Aorta (tissue), 5 donors: ENCODE data around the gene TBC1D30. TPM values are rescaled to one million over a fixed set of nuclear protein-coding genes. Genes with fewer than 3 reads are reported as not detected.

Experiments
- ATAC-seq: fragments of 200-7000 bp; cut with Tn5 transposase; one replicate; pipeline ENCODE4 v1.9.1; 2022; ENCODE audit warnings: moderate library complexity; ENCODE audit not compliant: low FRiP score
- DNase-seq, 2 donors: peaks; one replicate each; pipeline ENCODE4 v3.0.0-alpha.2; 2020
- H3K27ac ChIP-seq, 2 donors: one replicate each; pipeline ENCODE4 v1.5.1; 2013; ENCODE audit warnings: low read length in 2 of 2, mild to moderate bottlenecking in 2 of 2, moderate library complexity in 2 of 2, control low read depth in 1 of 2, inconsistent platforms in 1 of 2, low read depth in 1 of 2
- H3K27me3 ChIP-seq, 2 donors: one replicate each; pipeline ENCODE4 v1.6.1; 2013; ENCODE audit warnings: control low read depth in 1 of 2, low read length in 1 of 2, mild to moderate bottlenecking in 1 of 2, moderate library complexity in 1 of 2; ENCODE audit not compliant: insufficient read depth in 2 of 2, control insufficient read depth in 1 of 2
- H3K36me3 ChIP-seq, 2 donors: one replicate each; pipeline ENCODE4 v1.6.1; 2013; ENCODE audit warnings: control low read depth in 1 of 2, low read length in 1 of 2, mild to moderate bottlenecking in 1 of 2; ENCODE audit not compliant: insufficient read depth in 2 of 2, control insufficient read depth in 1 of 2
- H3K4me1 ChIP-seq, 2 donors: one replicate each; pipeline ENCODE4 v1.6.1; 2013; ENCODE audit warnings: low read length in 2 of 2, control low read depth in 1 of 2, mild to moderate bottlenecking in 1 of 2, moderate library complexity in 1 of 2; ENCODE audit not compliant: insufficient read depth in 2 of 2, control insufficient read depth in 1 of 2
- H3K4me3 ChIP-seq, 2 donors: one replicate each; pipeline ENCODE4 v1.5.1; 2013; ENCODE audit warnings: low read length in 2 of 2, control low read depth in 1 of 2, mild to moderate bottlenecking in 1 of 2
- H3K9me3 ChIP-seq: one replicate; pipeline ENCODE4 v1.6.1; 2013; ENCODE audit warnings: mild to moderate bottlenecking, low read length; ENCODE audit not compliant: control insufficient read depth
- WGBS, 2 donors: extraction: QIAGEN DNeasy Blood & Tissue Kit; methylation state at CpG; one replicate each; pipeline ENCODE4 v1.1.7; 2013; 5-methylcytosine and 5-hydroxymethylcytosine counted together
- intact Hi-C, 2 donors: fragments of 100-400 bp; cut with DNase I; formaldehyde crosslinking; loops; one replicate each; pipeline versions ENCODE4 v1.14.2 to v1.15.0; 2022
- polyA plus RNA-seq, 2 donors: library from polyadenylated mRNA; stranded (reverse); fragments of 200-250 nt; gene quantifications; one replicate each; pipeline ENCODE4 v1.2.3, GENCODE V29; 2013
- total RNA-seq, 2 donors: library from RNA; stranded (reverse); fragmentation: NEBNext Ultra II Directional; extraction: Animal tissue kit (Norgen Biotek cat#: 25700); gene quantifications; one replicate each; pipeline ENCODE4 v1.2.1, GENCODE V29; 2021
- donor health status: healthy with polysubstance abuse.
- donor health status: Bipolar disorder and iron deficiency.
- donor health status: DM: no; HTN: no; CAD: no.
- donor health status: DM: no; HTN: no; CAD: no.
- donor health status: DM: yes; HTN: yes; CAD: no.

The TBC1D30 gene
- total and polyA plus RNA-seq, 4 donors, result 0.18 to 9.7 (median 3.0) TPM

DNA sequence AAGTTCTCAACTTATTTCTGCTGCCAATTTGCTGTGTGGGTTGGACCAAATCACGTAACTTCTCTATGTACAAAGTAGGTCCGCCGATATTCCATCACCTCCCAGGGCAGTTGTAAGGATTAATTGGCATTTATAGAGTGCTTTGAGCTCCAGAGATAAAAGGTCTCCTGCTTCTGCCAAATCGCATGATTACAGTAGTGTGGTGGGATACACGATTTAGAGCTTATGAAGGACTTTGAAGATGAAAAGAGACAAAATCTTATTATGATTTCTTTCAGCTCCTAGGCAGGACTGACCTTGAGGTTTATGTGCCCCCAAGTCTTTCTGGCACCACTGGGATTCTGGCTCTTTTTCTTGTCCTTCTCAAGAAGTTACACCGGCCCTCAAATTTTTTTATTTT is 84.7 kb downstream of the TBC1D30 start:
- H3K36me3 ChIP-seq, result no peaks in the 10 kb centered on the region
- H3K4me3 ChIP-seq, result no peak overlapping the region
- peaks cover 1 to 8% of the 10 kb centered on the region in 2 donors for H3K4me1 ChIP-seq
- DNase-seq (no peak), ATAC-seq (no peak)
- H3K27me3 ChIP-seq, result no peaks in the 10 kb centered on the region
- WGBS, 2 donors, result 87 to 89% methylated on average over 6 of the region's 6 CpGs
- peaks cover 2% of the 10 kb centered on the region for H3K9me3 ChIP-seq
- intact Hi-C loops, result no loop called here
- no peak overlapping the region for H3K27ac ChIP-seq

DNA sequence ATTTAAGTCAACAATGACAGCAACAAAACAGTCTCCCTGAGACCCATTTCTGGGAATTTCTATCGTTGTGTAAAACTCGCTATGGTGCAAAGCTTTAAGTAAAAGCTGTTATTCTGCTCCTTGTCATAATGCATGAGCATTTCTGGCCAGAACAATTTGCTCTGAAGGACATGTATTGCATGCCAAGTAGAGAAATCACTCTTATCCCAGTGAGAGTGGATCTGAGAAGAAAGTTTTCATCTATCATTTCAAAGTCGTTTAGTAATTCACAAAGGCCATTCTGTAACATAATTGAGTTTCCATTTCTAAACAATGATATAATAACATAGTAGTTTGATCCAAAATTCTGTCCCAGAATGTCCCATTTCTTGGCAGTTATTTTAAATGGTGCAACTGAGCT is 86.6 kb downstream of the TBC1D30 start:
- ATAC-seq (no peak), DNase-seq (no peak)
- H3K4me1 ChIP-seq, result peaks cover 1 to 8% of the 10 kb centered on the region in 2 donors
- no peak overlapping the region for H3K27ac ChIP-seq
- peaks cover 2% of the 10 kb centered on the region for H3K9me3 ChIP-seq
- intact Hi-C loops, result no loop called here
- no peaks in the 10 kb centered on the region for H3K36me3 ChIP-seq
- H3K27me3 ChIP-seq, result no peaks in the 10 kb centered on the region
- H3K4me3 ChIP-seq, result no peak overlapping the region
- 17 to 21% methylated on average over 3 of the region's 3 CpGs for WGBS, 2 donors

DNA sequence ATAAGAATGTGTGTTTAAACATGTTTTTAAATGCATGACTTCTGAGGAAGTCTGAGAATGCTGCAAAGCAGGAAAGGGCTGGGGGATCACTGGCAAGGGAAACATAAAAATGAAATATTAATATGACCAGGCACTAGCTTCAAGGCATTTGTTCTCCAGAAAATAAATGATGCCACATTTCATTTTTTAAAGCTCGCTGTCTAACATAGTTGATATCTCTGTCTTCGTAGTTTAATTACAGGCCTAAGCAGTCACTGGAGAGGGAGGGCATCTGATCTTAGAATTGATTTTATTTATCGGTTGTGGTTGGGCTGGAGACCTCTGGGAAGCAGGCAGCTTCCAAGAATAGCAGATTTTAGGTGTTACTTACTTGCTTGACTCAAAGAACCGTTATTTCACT is 87.5 kb downstream of the TBC1D30 start:
- H3K27ac ChIP-seq, result no peak overlapping the region
- DNase-seq (no peak), ATAC-seq (no peak)
- no peaks in the 10 kb centered on the region for H3K27me3 ChIP-seq
- intact Hi-C loops, result no loop called here
- H3K9me3 ChIP-seq, result peaks cover 2% of the 10 kb centered on the region
- H3K4me3 ChIP-seq, result no peak overlapping the region
- H3K4me1 ChIP-seq, result peaks cover 1 to 8% of the 10 kb centered on the region in 2 donors
- 47 to 55% methylated on average over 4 of the region's 4 CpGs for WGBS, 2 donors
- H3K36me3 ChIP-seq, result no peaks in the 10 kb centered on the region

DNA sequence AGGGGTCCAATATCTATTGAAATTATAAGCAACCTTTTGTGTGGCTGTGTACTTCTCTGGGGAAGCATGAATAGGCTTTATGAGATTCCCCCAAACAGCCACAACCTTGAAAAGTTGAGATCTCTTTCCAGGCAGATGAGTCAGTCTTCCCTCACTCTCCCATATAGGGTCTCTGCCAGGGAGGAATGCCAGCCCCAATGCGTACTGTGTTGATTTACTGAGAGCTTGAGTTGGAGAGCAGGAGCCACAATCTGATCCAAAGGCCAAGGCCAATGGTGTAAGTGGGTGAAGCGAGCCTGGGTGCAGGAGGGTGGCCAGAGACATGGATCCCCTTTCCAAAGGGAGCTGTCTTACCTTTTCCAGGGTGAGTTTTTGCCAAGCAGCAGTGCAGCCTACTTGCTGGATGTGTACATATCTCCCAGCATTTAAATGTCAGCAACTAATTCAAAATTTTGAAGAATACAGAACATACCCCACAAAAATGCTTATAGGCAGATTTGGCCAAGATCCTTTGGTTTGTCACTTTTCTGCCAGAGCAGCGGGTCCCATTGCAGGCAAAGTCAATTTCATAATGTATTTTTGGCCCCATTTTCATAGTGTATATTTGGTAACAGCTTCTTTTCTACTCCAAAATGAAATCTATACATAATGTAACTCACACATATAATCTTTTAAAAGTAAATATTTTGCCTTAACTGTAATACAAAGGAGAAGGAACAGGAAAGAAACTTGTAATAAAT is 88.2 kb downstream of the TBC1D30 start:
- intact Hi-C loops, result no loop called here
- Histone ChIP-seq H3K36me3 (no peaks in the 10 kb centered on the region), H3K9me3 (peaks cover 2% of the 10 kb centered on the region), H3K4me3 (no peak overlapping the region), H3K4me1 (peaks cover 1 to 8% of the 10 kb centered on the region in 2 donors), H3K27ac (no peak overlapping the region), H3K27me3 (no peaks in the 10 kb centered on the region)
- ATAC-seq (peak; percentile 49), DNase-seq (peak in 1 of 2 donors; percentile 73)
- WGBS, 2 donors, result 20 to 25% methylated on average over 3 of the region's 3 CpGs

- H3K36me3 ChIP-seq, result no peaks in the 10 kb centered on the region
- H3K4me3 ChIP-seq, result no peak overlapping the region
- WGBS, 2 donors, result 97% methylated on average over 3 of the region's 3 CpGs
- DNase-seq (no peak), ATAC-seq (no peak)
- H3K27me3 ChIP-seq, result no peaks in the 10 kb centered on the region
- intact Hi-C loops, result no loop called here
- H3K4me1 ChIP-seq, result peaks cover 0 to 8% of the 10 kb centered on the region in 2 donors
- no peaks in the 10 kb centered on the region for H3K9me3 ChIP-seq
- H3K27ac ChIP-seq, result no peak overlapping the region
Measured at GRCh38 chr12:64915242-64915641, 90.8 kb downstream of the TBC1D30 start.

GRCh38 chr12:64916411-64917261 is 92.2 kb downstream of the TBC1D30 start:
- intact Hi-C loops, result no loop called here
- H3K27me3 ChIP-seq, result no peaks in the 10 kb centered on the region
- no peak overlapping the region for H3K4me3 ChIP-seq
- no peak for DNase-seq
- WGBS, 2 donors, result 71 to 82% methylated on average over 1 of the region's 1 CpG
- H3K4me1 ChIP-seq, result peaks cover 0 to 8% of the 10 kb centered on the region in 2 donors
- no peak for ATAC-seq
- no peak overlapping the region for H3K27ac ChIP-seq
- peaks cover under 1% of the 10 kb centered on the region for H3K9me3 ChIP-seq
- H3K36me3 ChIP-seq, result no peaks in the 10 kb centered on the region

- intact Hi-C loops, result no loop called here
- WGBS, 2 donors, result 77 to 81% methylated on average over 2 of the region's 2 CpGs
- no peak overlapping the region for H3K27ac ChIP-seq
- no peaks in the 10 kb centered on the region for H3K4me1 ChIP-seq
- H3K27me3 ChIP-seq, result no peaks in the 10 kb centered on the region
- no peak for DNase-seq
- H3K4me3 ChIP-seq, result no peak overlapping the region
- peaks cover 3% of the 10 kb centered on the region for H3K9me3 ChIP-seq
- ATAC-seq, result no peak
- H3K36me3 ChIP-seq, result no peaks in the 10 kb centered on the region
Measured at GRCh38 chr12:64918344-64918743, 93.9 kb downstream of the TBC1D30 start.

- WGBS, 2 donors, result 85 to 89% methylated on average over 2 of the region's 2 CpGs
- Histone ChIP-seq H3K27ac (no peak overlapping the region), H3K27me3 (no peaks in the 10 kb centered on the region), H3K9me3 (peaks cover 3% of the 10 kb centered on the region), H3K4me3 (no peak overlapping the region), H3K4me1 (no peaks in the 10 kb centered on the region), H3K36me3 (no peaks in the 10 kb centered on the region)
- intact Hi-C loops, result no loop called here
- DNase-seq, result no peak
- ATAC-seq, result no peak
Measured at GRCh38 chr12:64918801-64919200, 94.4 kb downstream of the TBC1D30 start.

GRCh38 chr12:64922853-64923252 is 98.4 kb downstream of the TBC1D30 start:
- DNase-seq (no peak), ATAC-seq (no peak)
- intact Hi-C loops, result no loop called here
- H3K27ac ChIP-seq, result no peak overlapping the region
- no peaks in the 10 kb centered on the region for H3K4me1 ChIP-seq
- no peaks in the 10 kb centered on the region for H3K36me3 ChIP-seq
- no peaks in the 10 kb centered on the region for H3K27me3 ChIP-seq
- H3K4me3 ChIP-seq, result no peak overlapping the region
- peaks cover 3% of the 10 kb centered on the region for H3K9me3 ChIP-seq
